Colonic mucosa (tissue), 4 donors: Measurements from ENCODE around the gene ABCB11. TPM values are rescaled to one million over a fixed set of nuclear protein-coding genes. Genes with fewer than 3 reads are reported as not detected.

Source experiments
- DNase-seq: peaks from one replicate; pipeline ENCODE4 v3.0.0-alpha.2; 2020
- H3K27ac ChIP-seq: fragments of 200-600 bp; one replicate; pipeline ENCODE4 v1.8.0; 2021
- H3K27me3 ChIP-seq: fragments of 200-600 bp; one replicate; pipeline ENCODE4 v1.8.0; 2021
- H3K36me3 ChIP-seq: fragments of 200-600 bp; one replicate; pipeline ENCODE4 v1.8.0; 2021
- H3K4me1 ChIP-seq: fragments of 200-600 bp; one replicate; pipeline ENCODE4 v1.8.0; 2021; ENCODE audit warnings: mild to moderate bottlenecking
- H3K4me3 ChIP-seq: fragments of 200-600 bp; one replicate; pipeline ENCODE4 v1.8.0; 2021
- H3K9ac ChIP-seq, 2 donors: one replicate each; pipeline ENCODE4 v1.7.0; 2013; ENCODE audit warnings: control low read depth in 2 of 2, low read depth in 2 of 2, low read length in 2 of 2
- H3K9me3 ChIP-seq: fragments of 200-600 bp; one replicate; pipeline ENCODE4 v1.8.0; 2021
- intact Hi-C: fragments of 100-400 bp; cut with DNase I; formaldehyde crosslinking; loops from one replicate; pipeline ENCODE4 v1.14.1; 2022
- total RNA-seq, 2 donors: library from RNA; stranded (reverse); fragmentation: NEBNext Ultra II Directional in 1 of 2; extraction: Animal tissue kit (Norgen Biotek cat#: 25700) in 1 of 2; gene quantifications; one replicate each; pipeline ENCODE4 v1.2.1, GENCODE V29; 2021
- TF ChIP-seq, protein P1 (sequence below): fragments of 200-600 bp; IDR thresholded peaks from one replicate; pipeline ENCODE4 v1.8.0; 2022; ENCODE audit warnings: antibody characterized with exemption, mild to moderate bottlenecking
- donor health status: healthy.
- donor health status: DM: no; HTN: no; CAD: no.
- donor health status: DM: no; HTN: no; CAD: no.

ABCB11 gene
- total RNA-seq, 2 donors from 2014 or later = 0.74 to 1.1 TPM

DNA sequence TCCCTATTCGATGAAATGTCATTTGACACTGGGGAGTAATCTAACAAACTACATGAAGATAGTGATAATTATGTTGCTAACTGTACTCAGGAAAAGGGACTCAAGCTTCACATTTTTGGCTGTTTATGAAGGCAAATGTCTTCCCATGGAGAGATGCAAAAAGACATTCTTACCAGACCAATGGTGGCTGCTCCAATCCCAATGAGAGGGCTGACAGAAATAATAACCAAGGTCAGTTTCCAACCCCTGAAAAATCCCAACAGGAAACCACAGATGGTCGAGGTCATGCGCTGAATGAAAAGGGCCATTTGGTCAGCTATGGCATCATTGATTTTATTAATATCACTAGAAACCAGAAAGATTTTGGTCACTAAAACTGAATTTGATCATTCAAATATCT is 37.6 kb downstream of the ABCB11 start:
- Histone ChIP-seq H3K9me3 (no peaks in the 10 kb centered on the region), H3K4me1 (no peaks in the 10 kb centered on the region), H3K9ac (no peak overlapping the region), H3K27ac (no peak overlapping the region), H3K27me3 (no peaks in the 10 kb centered on the region), H3K4me3 (no peak overlapping the region), H3K36me3 (no peaks in the 10 kb centered on the region)
- no peak for DNase-seq
- TF ChIP-seq, protein P1, sequence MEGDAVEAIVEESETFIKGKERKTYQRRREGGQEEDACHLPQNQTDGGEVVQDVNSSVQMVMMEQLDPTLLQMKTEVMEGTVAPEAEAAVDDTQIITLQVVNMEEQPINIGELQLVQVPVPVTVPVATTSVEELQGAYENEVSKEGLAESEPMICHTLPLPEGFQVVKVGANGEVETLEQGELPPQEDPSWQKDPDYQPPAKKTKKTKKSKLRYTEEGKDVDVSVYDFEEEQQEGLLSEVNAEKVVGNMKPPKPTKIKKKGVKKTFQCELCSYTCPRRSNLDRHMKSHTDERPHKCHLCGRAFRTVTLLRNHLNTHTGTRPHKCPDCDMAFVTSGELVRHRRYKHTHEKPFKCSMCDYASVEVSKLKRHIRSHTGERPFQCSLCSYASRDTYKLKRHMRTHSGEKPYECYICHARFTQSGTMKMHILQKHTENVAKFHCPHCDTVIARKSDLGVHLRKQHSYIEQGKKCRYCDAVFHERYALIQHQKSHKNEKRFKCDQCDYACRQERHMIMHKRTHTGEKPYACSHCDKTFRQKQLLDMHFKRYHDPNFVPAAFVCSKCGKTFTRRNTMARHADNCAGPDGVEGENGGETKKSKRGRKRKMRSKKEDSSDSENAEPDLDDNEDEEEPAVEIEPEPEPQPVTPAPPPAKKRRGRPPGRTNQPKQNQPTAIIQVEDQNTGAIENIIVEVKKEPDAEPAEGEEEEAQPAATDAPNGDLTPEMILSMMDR = no peak
- intact Hi-C loops = no loop called here

DNA sequence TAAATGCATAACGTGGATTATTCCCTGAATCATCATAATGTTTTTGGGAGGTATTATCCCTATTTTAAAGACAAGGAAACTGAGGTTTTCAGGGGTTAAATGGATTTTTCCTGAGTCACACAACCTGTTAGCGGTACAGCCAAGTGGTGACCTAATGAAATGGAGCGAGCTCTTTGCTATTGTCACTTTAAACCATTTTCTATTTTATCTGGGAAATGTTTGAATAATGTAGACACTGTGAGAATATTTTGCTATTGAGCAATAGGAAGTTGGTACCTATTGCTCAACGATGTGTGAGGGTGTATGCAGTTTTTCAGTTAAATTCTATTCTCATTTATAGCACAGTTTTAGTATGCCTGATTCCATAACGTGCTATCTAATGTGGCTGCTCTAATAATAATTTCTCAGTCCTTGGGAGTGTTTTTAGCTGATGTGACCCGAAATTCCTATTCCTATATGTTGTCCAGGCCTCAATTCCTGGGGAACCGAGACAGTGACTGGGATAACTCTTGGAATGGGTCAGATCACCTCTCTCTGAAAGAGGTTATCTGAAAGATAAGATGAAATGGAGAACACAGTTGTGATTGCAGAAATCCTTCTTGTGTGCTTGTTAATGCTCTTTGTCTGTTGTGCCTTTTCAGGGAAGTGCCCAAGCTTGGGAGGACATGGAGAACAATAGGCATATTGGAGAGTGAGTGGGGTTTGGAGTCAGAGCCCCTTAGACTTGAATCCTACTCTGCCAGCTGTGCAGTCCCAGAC is 38.4 kb downstream of the ABCB11 start:
- no peak overlapping the region for H3K9ac ChIP-seq

DNA sequence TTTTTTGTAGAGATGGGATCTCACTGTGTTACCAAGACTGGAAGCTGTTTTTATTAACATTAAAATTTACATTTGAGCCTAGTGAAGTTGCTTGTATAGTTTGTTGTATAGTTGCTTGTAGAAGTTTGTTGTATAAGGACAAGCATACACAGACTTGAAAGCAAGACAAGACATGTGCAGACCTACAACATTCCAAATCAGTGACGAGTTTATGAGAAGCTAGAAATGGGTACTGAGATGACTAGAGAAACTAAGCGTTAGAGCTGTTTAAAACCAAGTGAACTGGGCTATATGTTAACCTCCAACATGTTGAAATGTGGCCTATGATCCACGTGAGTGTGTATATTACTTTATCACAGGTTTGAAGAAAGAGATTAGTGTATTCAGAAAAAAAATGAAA is 39.1 kb downstream of the ABCB11 start:
- Histone ChIP-seq H3K27me3 (no peaks in the 10 kb centered on the region), H3K27ac (no peak overlapping the region), H3K9me3 (no peaks in the 10 kb centered on the region), H3K4me3 (no peak overlapping the region), H3K9ac (no peak overlapping the region), H3K4me1 (no peaks in the 10 kb centered on the region), H3K36me3 (no peaks in the 10 kb centered on the region)
- intact Hi-C loops = no loop called here
- no peak for DNase-seq
- TF ChIP-seq, protein P1 = no peak

More for the DNA sequence above, 38.4 kb downstream of the ABCB11 start:
- Histone ChIP-seq H3K4me1 (no peaks in the 10 kb centered on the region), H3K4me3 (no peak overlapping the region), H3K9me3 (no peaks in the 10 kb centered on the region), H3K27me3 (no peaks in the 10 kb centered on the region), H3K36me3 (no peaks in the 10 kb centered on the region), H3K27ac (no peak overlapping the region)
- TF ChIP-seq, protein P1 = no peak
- intact Hi-C loops = no loop called here
- no peak for DNase-seq

DNA sequence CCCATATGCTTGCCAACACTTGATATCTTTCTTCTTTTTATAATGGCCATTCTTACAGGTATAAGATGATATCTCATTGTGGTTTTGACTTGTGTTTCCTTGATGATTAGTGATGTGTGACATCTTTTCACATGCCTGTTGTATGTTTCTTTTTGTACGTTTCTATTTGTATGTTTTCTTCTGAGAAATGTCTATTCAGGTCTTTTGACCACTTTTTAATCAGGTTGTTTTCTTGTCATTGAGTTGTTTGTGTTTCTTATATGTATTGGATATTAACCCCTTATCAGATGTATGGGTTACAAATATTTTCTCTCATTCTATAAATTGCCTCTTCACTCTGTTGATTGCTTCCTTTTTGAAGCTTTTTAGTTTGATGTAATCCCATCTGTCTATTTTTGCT is 42.4 kb downstream of the ABCB11 start:
- H3K4me3 ChIP-seq = no peak overlapping the region
- H3K9ac ChIP-seq = no peak overlapping the region
- H3K27me3 ChIP-seq = no peaks in the 10 kb centered on the region
- DNase-seq = no peak
- no peaks in the 10 kb centered on the region for H3K36me3 ChIP-seq
- H3K27ac ChIP-seq = no peak overlapping the region
- H3K9me3 ChIP-seq = no peaks in the 10 kb centered on the region
- intact Hi-C loops = no loop called here
- TF ChIP-seq, protein P1 = no peak
- H3K4me1 ChIP-seq = no peaks in the 10 kb centered on the region

DNA sequence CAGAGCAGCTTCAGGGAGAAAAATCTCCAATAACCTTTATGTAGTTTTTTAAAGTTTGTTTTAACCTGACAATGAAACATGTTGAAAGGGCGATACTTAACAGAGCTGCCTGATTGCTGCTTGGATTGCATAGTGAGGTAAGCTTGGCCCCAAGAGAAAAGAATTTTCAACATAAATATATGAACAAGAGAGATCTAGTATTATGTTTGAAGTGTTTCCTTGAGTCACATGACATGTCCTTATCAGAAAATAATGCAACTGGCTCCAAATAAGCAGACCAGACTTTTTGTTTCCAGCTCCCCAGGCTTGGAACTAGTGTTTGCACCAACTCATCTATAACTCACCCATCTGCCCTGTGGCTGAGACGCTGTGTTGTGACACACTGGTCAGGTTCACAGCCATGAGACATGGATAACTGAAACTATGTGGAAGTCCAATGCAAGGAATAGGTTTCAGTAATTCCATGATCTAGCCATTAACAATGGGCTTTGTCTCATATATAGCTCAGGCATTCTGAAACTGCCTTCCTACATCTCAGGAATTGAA is 44.7 kb downstream of the ABCB11 start:
- H3K9ac ChIP-seq = no peak overlapping the region
- intact Hi-C loops = no loop called here
- DNase-seq = no peak
- no peaks in the 10 kb centered on the region for H3K36me3 ChIP-seq
- no peaks in the 10 kb centered on the region for H3K9me3 ChIP-seq
- H3K4me1 ChIP-seq = no peaks in the 10 kb centered on the region
- H3K4me3 ChIP-seq = no peak overlapping the region
- no peak overlapping the region for H3K27ac ChIP-seq
- no peaks in the 10 kb centered on the region for H3K27me3 ChIP-seq
- TF ChIP-seq, protein P1 = no peak
